OCI-LY1 (cell line): ENCODE results near the gene IRX2.

ENCODE experiments used
- H2AFZ ChIP-seq: fragments of 200-600 bp; sonication (generic), shearing (Covaris generic); 2 replicates; pipeline ENCODE4 v1.6.0; 2014; ENCODE audit warnings: antibody characterized with exemption, mild to moderate bottlenecking, low read length
- H3F3A ChIP-seq: fragments of 200-600 bp; sonication (generic), shearing (Covaris generic); 2 replicates; pipeline ENCODE4 v1.6.0; 2014; ENCODE audit warnings: mild to moderate bottlenecking, antibody characterized with exemption, low read length, moderate library complexity; ENCODE audit not compliant: insufficient read depth
- H3K27ac ChIP-seq: fragments of 200-600 bp; sonication (generic); 2 replicates; pipeline ENCODE4 v1.5.1; 2014; ENCODE audit warnings: low read length, mixed run types, mild to moderate bottlenecking, low read depth; ENCODE audit not compliant: poor library complexity, severe bottlenecking
- H3K27me3 ChIP-seq: fragments of 200-600 bp; sonication (generic); 2 replicates; pipeline ENCODE4 v1.6.0; 2014; ENCODE audit warnings: antibody characterized with exemption, mild to moderate bottlenecking, low read length, moderate library complexity; ENCODE audit not compliant: insufficient read depth
- H3K36me3 ChIP-seq: fragments of 200-600 bp; sonication (generic); 2 replicates; pipeline ENCODE4 v1.6.1; 2014; ENCODE audit warnings: mild to moderate bottlenecking, antibody characterized with exemption, low read length, moderate library complexity, mixed read lengths; ENCODE audit not compliant: insufficient read depth
- H3K4me1 ChIP-seq: fragments of 200-600 bp; sonication (generic); 2 replicates; pipeline ENCODE4 v1.5.1; 2014; ENCODE audit warnings: mild to moderate bottlenecking, low read length, moderate library complexity; ENCODE audit not compliant: insufficient read depth, severe bottlenecking
- H3K4me2 ChIP-seq: fragments of 200-600 bp; sonication (generic), shearing (Covaris generic); 2 replicates; pipeline ENCODE4 v1.6.1; 2014; ENCODE audit warnings: low read length
- H3K4me3 ChIP-seq: fragments of 200-600 bp; sonication (generic); 2 replicates; pipeline ENCODE4 v1.5.1; 2014; ENCODE audit warnings: low read length, low read depth, mild to moderate bottlenecking, mixed read lengths; ENCODE audit not compliant: poor library complexity, severe bottlenecking
- H3K79me2 ChIP-seq: fragments of 200-600 bp; shearing (Covaris generic); 2 replicates; pipeline ENCODE4 v1.6.1; 2016; ENCODE audit warnings: mixed run types, low read length, mixed read lengths; ENCODE audit not compliant: insufficient read depth
- H3K9ac ChIP-seq: fragments of 200-600 bp; sonication (generic), shearing (Covaris generic); 2 replicates; pipeline ENCODE4 v1.6.1; 2014; ENCODE audit warnings: mild to moderate bottlenecking, low read length, mixed read lengths
- H3K9me2 ChIP-seq: fragments of 200-600 bp; sonication (generic), shearing (Covaris generic); 2 replicates; pipeline ENCODE4 v1.6.1; 2014; ENCODE audit warnings: low read depth, mild to moderate bottlenecking, low read length, mixed read lengths
- H3K9me3 ChIP-seq: fragments of 200-600 bp; shearing (Covaris generic); 2 replicates; pipeline ENCODE4 v1.6.1; 2014; ENCODE audit warnings: low read length, mixed read lengths
- H4K20me1 ChIP-seq: fragments of 200-600 bp; sonication (generic), shearing (Covaris generic); 2 replicates; pipeline ENCODE4 v1.6.0; 2016; ENCODE audit warnings: mild to moderate bottlenecking, low read length; ENCODE audit not compliant: insufficient read depth
- CTCF ChIP-seq: fragments of 200-600 bp; sonication (generic), shearing (Covaris generic); IDR thresholded peaks from 2 replicates; pipeline ENCODE4 v1.5.1; 2017; ENCODE audit warnings: mild to moderate bottlenecking, antibody characterized with exemption, low read length, moderate library complexity, mixed read lengths
- EZH2 ChIP-seq: fragments of 200-600 bp; sonication (generic), shearing (Covaris generic); IDR thresholded peaks from 2 replicates; pipeline ENCODE4 v1.8.0; 2017; ENCODE audit warnings: borderline replicate concordance, mixed run types, mild to moderate bottlenecking, antibody characterized with exemption, low read length, moderate library complexity, mixed read lengths

The IRX2 gene

GRCh38 chr5:2773327-2773726 is 21.9 kb upstream of the IRX2 start:
- no peaks in the 10 kb centered on the region for H3K79me2 ChIP-seq
- H3K4me2 ChIP-seq, result no peak overlapping the region
- H2AFZ ChIP-seq, result no peak overlapping the region
- H3K4me3 ChIP-seq, result no peak overlapping the region
- no peaks in the 10 kb centered on the region for H3K9me2 ChIP-seq
- H3K36me3 ChIP-seq, result no peaks in the 10 kb centered on the region
- H4K20me1 ChIP-seq, result no peaks in the 10 kb centered on the region
- TF ChIP-seq EZH2 (no peak), CTCF (no peak)
- H3F3A ChIP-seq, result no peaks in the 10 kb centered on the region
- no peak overlapping the region for H3K27ac ChIP-seq
- no peaks in the 10 kb centered on the region for H3K4me1 ChIP-seq
- no peaks in the 10 kb centered on the region for H3K27me3 ChIP-seq
- no peak overlapping the region for H3K9ac ChIP-seq
- H3K9me3 ChIP-seq, result no peaks in the 10 kb centered on the region

- no peaks in the 10 kb centered on the region for H3K27me3 ChIP-seq
- H4K20me1 ChIP-seq, result no peaks in the 10 kb centered on the region
- no peak overlapping the region for H3K27ac ChIP-seq
- TF ChIP-seq CTCF, result no peak
- no peaks in the 10 kb centered on the region for H3K79me2 ChIP-seq
- no peak overlapping the region for H3K4me2 ChIP-seq
- no peak overlapping the region for H2AFZ ChIP-seq
- no peaks in the 10 kb centered on the region for H3K9me3 ChIP-seq
- H3K9me2 ChIP-seq, result no peaks in the 10 kb centered on the region
- no peaks in the 10 kb centered on the region for H3K4me1 ChIP-seq
- no peak overlapping the region for H3K9ac ChIP-seq
- H3K36me3 ChIP-seq, result no peaks in the 10 kb centered on the region
- no peaks in the 10 kb centered on the region for H3F3A ChIP-seq
- no peak overlapping the region for H3K4me3 ChIP-seq
These were observed 15.6 kb upstream of the IRX2 start for GRCh38 chr5:2767089-2767488.

GRCh38 chr5:2764581-2764980 is 13.1 kb upstream of the IRX2 start:
- H3K4me2 ChIP-seq, result no peak overlapping the region

More at GRCh38 chr5:2764581-2764980, 13.1 kb upstream of the IRX2 start:
- Histone ChIP-seq H3K27me3 (no peaks in the 10 kb centered on the region), H3K79me2 (no peaks in the 10 kb centered on the region), H3K4me1 (no peaks in the 10 kb centered on the region), H2AFZ (no peak overlapping the region), H3K27ac (no peak overlapping the region), H4K20me1 (no peaks in the 10 kb centered on the region), H3K4me3 (no peak overlapping the region), H3K9me3 (no peaks in the 10 kb centered on the region), H3K36me3 (no peaks in the 10 kb centered on the region), H3K9ac (no peak overlapping the region), H3F3A (no peaks in the 10 kb centered on the region), H3K9me2 (no peaks in the 10 kb centered on the region)
- no peak for TF ChIP-seq CTCF
- TF ChIP-seq EZH2, result no peak
